Testis (tissue), 2 donors: Measurements from ENCODE around the gene SGPL1.

Experiments
- CTCF ChIP-seq, 3 experiments: fragments of 450-650 bp in 2 of 3; fragments of 200-600 bp in 1 of 3; sonication (generic) in 1 of 3; IDR thresholded peaks; one replicate each; pipeline ENCODE4 v1.5.1; 2016 to 2019; ENCODE audit warnings: antibody characterized with exemption in 3 of 3, mild to moderate bottlenecking in 2 of 3, moderate library complexity in 1 of 3
- POLR2A ChIP-seq: fragments of 450-650 bp; IDR thresholded peaks from one replicate; pipeline ENCODE4 v1.6.1; 2017; ENCODE audit warnings: antibody characterized with exemption, mild to moderate bottlenecking, moderate library complexity

- no peak for TF ChIP-seq CTCF (IDR thresholded peaks at IDR 0.05)
- no peak for TF ChIP-seq POLR2A
Observed at GRCh38 chr10:70856454-70856853, 40.7 kb downstream of the SGPL1 start.
